WERI-Rb-1 (cell line): Measurements from ENCODE around the gene SAMSN1.

Experiments used
- DNase-seq: peaks from one replicate; pipeline ENCODE4 v3.0.0-alpha.2; 2020
- H3K27ac ChIP-seq: fragments of 250-450 bp; sonication (Bioruptor Pico); 2 replicates; pipeline ENCODE4 v1.5.1; 2020; ENCODE audit warnings: mild to moderate bottlenecking, moderate library complexity
- H3K27me3 ChIP-seq: fragments of 250-450 bp; sonication (Bioruptor Pico); 2 replicates; pipeline ENCODE4 v1.5.1; 2021; ENCODE audit warnings: mild to moderate bottlenecking, low read depth, moderate library complexity; ENCODE audit not compliant: insufficient read depth, severe bottlenecking
- H3K36me3 ChIP-seq: fragments of 250-450 bp; sonication (Bioruptor Pico); 2 replicates; pipeline ENCODE4 v1.5.1; 2020; ENCODE audit warnings: mild to moderate bottlenecking, moderate library complexity
- H3K4me3 ChIP-seq: 2 replicates; pipeline ENCODE4 v1.5.1; 2011; ENCODE audit warnings: low read depth, mild to moderate bottlenecking, control low read depth, low read length
- H3K9me3 ChIP-seq: fragments of 250-450 bp; sonication (Bioruptor Pico); 2 replicates; pipeline ENCODE4 v1.5.1; 2021; ENCODE audit warnings: mild to moderate bottlenecking, moderate library complexity; ENCODE audit not compliant: severe bottlenecking
- TF ChIP-seq, protein P1 (sequence below): IDR thresholded peaks from 2 replicates; pipeline ENCODE4 v1.5.1; 2011; ENCODE audit warnings: low read depth, mild to moderate bottlenecking, control low read depth, inconsistent platforms, low read length

Gene SAMSN1

DNA sequence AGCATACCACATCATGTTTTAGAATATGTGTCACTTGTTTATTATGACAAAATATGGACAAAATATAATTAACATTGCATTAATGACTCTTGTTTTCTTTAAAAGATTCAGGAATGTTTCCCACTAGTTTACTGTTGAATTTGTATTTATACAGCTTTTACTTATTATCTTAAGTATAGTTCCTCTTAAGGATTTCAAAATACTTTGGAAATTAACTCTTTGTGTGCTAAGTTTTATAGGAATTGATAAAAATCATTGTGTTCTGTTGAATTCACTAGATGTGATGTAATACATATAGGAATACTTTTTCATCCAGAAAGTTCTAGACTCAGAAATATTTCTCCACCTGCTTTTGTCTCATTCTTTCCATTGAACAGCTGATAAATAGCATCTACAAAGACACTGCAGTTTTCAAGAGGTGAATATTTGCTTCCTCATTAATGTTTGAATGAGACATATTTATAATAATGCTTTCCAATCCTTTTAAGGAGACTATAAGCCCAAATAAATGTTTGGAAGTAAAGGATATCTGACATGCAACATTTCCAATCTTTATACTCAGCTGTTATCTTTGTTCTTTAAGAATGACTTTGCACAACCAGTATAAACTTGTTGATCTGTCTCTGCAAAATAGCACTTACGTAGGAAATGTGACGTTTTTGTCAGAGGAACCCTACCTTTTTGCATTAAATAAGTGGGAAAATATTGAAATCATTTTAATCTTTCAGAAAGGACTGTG lies 38.4 kb upstream of the SAMSN1 start:
- Histone ChIP-seq H3K27me3 (no peaks in the 10 kb centered on the region), H3K36me3 (no peaks in the 10 kb centered on the region), H3K27ac (no peak overlapping the region), H3K9me3 (no peaks in the 10 kb centered on the region), H3K4me3 (no peak overlapping the region)
- TF ChIP-seq, protein P1, sequence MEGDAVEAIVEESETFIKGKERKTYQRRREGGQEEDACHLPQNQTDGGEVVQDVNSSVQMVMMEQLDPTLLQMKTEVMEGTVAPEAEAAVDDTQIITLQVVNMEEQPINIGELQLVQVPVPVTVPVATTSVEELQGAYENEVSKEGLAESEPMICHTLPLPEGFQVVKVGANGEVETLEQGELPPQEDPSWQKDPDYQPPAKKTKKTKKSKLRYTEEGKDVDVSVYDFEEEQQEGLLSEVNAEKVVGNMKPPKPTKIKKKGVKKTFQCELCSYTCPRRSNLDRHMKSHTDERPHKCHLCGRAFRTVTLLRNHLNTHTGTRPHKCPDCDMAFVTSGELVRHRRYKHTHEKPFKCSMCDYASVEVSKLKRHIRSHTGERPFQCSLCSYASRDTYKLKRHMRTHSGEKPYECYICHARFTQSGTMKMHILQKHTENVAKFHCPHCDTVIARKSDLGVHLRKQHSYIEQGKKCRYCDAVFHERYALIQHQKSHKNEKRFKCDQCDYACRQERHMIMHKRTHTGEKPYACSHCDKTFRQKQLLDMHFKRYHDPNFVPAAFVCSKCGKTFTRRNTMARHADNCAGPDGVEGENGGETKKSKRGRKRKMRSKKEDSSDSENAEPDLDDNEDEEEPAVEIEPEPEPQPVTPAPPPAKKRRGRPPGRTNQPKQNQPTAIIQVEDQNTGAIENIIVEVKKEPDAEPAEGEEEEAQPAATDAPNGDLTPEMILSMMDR: no peak
- DNase-seq: no peak

DNA sequence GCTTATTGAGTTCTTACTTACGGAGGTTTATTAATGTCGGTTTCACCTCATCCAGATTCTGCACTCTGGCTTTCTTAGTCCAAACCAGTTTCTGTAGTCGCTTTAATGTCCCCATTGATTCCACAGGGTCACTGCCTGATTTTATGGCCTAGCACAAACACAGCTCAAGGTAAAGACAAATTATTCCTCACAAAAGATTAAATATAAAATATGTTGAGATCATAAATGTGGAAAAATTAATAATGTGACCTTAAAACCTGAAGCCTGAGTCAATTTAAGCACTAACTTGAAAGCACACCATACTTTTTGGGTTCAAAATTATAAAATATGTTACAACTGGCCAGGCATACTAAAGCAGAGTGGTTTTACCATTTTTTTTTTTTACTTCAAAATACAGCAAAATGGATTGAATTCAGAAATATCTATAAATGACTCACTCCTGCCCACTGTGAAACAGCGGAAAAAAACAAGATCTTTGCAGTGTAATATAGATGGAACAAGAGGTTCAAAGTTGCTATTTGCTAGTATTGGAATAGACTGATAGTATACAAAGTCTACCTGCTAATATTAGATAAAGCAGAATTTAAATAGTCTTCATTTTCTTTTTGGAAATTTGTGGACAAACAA lies 37.6 kb upstream of the SAMSN1 start:
- no peaks in the 10 kb centered on the region for H3K36me3 ChIP-seq
- H3K9me3 ChIP-seq: no peaks in the 10 kb centered on the region
- no peak overlapping the region for H3K4me3 ChIP-seq
- TF ChIP-seq, protein P1: no peak
- no peak overlapping the region for H3K27ac ChIP-seq
- DNase-seq: no peak
- H3K27me3 ChIP-seq: no peaks in the 10 kb centered on the region

DNA sequence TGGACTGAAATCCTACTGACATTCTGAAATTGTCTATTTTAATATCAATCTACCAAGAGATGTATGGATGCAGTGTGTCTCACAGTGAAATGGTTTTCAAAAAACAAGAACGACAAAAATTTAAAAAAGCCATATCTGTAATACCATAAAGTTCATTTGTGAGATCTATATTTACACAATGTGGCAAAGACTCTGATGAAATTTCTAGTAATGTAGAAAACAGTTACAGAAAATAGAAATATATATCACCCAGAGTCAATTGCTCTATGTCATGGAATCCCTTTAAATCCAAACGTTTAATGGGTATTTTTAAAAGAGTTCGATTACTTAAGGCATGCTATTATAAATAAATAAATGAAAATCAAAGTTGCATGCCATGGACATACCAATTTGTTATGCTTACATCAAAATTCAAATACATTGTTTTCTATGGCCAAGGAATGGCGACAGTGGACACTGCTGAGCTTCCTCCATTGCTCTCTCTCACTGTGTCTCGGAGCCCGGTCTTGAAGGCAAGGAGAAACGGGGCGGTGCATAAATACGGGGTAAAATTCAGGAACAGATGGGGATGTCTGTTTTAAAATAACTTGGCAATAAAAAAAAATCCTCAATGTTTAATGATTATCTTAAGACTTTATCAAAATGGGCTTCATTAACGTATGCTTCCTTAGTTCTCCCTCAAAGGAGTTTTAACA lies 37.0 kb upstream of the SAMSN1 start:
- TF ChIP-seq, protein P1: no peak
- H3K36me3 ChIP-seq: no peaks in the 10 kb centered on the region
- no peak for DNase-seq
- no peak overlapping the region for H3K27ac ChIP-seq
- no peaks in the 10 kb centered on the region for H3K27me3 ChIP-seq
- no peak overlapping the region for H3K4me3 ChIP-seq
- no peaks in the 10 kb centered on the region for H3K9me3 ChIP-seq

DNA sequence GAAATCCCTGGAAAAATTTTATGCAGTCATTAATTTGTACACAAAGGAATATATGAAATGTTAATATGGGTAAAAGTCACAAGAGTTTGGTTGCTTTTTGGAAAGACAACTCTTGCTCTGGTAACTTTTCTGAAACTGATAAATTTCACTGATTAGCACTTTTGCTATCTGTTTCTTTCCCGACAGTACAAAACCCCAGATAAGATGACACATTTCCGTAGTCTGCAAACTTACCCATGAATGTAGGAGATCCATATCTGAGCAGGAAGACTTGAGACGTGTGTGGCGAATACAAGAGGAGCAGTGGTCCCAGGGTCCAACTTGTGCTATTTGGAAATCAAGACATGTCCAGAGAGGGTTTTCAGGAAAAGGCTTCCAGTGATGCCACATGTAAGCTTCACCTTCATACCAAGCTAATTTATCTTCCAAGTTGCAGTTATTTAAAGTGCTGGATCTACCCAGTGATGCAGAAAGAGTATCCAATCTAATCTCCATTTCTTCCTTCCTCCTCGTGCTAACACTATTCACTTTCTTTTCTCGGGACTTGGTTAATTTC lies 35.9 kb upstream of the SAMSN1 start:
- Histone ChIP-seq H3K36me3 (no peaks in the 10 kb centered on the region), H3K4me3 (no peak overlapping the region), H3K27me3 (no peaks in the 10 kb centered on the region), H3K27ac (no peak overlapping the region), H3K9me3 (no peaks in the 10 kb centered on the region)
- DNase-seq: no peak
- TF ChIP-seq, protein P1: no peak

DNA sequence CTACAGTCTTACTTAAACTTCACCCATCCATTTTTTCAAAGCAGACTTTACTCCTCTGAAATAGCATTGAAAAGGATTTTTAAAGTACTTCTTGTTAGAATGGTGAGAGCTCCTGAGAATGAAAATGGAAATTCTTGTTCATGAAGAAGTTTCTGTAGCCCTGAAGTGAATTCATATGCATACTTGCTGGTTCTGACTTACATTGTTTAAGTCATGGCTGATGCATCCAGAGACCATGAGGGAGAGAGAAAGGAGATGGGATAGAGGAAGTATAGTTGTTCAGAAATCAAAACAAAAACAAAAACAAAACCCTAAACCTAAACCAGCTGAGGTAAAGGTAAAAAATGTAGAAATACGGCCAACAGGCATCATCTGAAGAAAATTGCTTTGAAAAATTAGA lies 27.1 kb upstream of the SAMSN1 start:
- Histone ChIP-seq H3K4me3 (no peak overlapping the region), H3K27me3 (no peaks in the 10 kb centered on the region), H3K9me3 (no peaks in the 10 kb centered on the region), H3K27ac (no peak overlapping the region), H3K36me3 (no peaks in the 10 kb centered on the region)
- TF ChIP-seq, protein P1: no peak
- no peak for DNase-seq
